Suprapubic skin (tissue), 3 donors: ENCODE data around the gene CTNNBL1.

ENCODE experiments used
- CTCF ChIP-seq, 2 donors: fragments of 200-600 bp in 1 of 2; fragments of 450-650 bp in 1 of 2; sonication (generic) in 1 of 2; IDR thresholded peaks; one replicate each; pipeline ENCODE4 v1.5.1; 2016 to 2019; ENCODE audit warnings: antibody characterized with exemption in 2 of 2, mild to moderate bottlenecking in 1 of 2, moderate library complexity in 1 of 2
- POLR2AphosphoS5 ChIP-seq, 3 donors: sonication (generic); formaldehyde crosslinking; IDR thresholded peaks; one replicate each; pipeline ENCODE4 v1.6.1; 2017; ENCODE audit warnings: antibody characterized with exemption in 3 of 3

- TF ChIP-seq CTCF (IDR thresholded peaks at IDR 0.05) (no peak), POLR2AphosphoS5 (IDR thresholded peaks at IDR 0.05) (no peak)
These were observed 2.0 kb downstream of the CTNNBL1 start for GRCh38 chr20:37695684-37696342.
